Stimulated activated CD4-positive, alpha-beta T cell treated with anti-CD3 and anti-CD28 coated beads, Interleukin-4, amount 100 ng/mL, for 1 hour (primary cell): Measurements from ENCODE around the gene GRK2.
"Not testable (repeated sequence)": the region's sequence is repeated elsewhere in the genome, so short reads cannot be mapped to it uniquely, and the experiment has no call there.

ENCODE experiments used
- DNase-seq: peaks from one replicate; pipeline ENCODE4 v3.0.0-alpha.2; 2020

GRK2 gene

GRCh38 chr11:67266449-67267187, at the start of gene GRK2:
Gene GRK2, plus strand, starts transcription at chr11:67266473. Its CDS starts 227 bp downstream, at chr11:67266700.
- DNase-seq = peak; percentile 54

DNA sequence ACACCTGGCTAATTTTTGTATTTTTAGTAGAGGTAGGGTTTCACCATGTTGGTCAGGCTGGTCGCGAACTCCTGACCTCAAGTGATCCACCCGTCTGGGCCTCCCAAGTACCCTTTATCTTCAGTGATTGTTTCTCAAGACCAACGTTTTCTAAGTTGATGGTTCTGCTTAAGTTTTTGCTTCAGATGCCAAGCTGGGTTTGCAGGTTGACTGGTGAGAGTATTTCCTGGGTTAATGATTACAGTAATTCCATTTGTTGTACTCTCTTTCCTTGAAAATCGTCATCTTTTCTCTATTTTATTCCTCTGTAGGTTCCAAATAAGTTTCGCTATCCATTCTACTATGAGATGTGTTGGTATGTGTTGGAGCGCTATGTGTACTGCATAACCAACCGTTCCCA, 38.5 kb upstream of the GRK2 start:
- no peak for DNase-seq

DNA sequence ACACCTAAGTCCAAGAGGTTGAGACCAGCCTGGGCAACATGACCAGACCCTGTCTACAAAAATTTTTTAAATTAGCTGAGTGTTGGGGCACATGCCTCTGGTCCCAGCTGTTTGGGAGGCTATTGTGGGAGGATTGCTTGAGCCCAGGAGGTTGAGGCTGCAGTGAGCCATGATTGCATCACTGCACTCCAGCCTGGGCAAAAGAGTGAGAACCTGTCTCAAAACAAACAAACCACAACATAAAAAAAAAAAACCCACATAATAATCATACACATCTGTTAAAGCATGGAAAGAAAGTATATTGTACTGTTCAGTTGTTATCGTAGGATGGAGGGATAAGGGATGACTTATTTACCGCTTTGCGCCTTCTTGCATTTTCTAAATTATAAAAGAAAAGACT, 35.9 kb upstream of the GRK2 start:
- no peak for DNase-seq

DNA sequence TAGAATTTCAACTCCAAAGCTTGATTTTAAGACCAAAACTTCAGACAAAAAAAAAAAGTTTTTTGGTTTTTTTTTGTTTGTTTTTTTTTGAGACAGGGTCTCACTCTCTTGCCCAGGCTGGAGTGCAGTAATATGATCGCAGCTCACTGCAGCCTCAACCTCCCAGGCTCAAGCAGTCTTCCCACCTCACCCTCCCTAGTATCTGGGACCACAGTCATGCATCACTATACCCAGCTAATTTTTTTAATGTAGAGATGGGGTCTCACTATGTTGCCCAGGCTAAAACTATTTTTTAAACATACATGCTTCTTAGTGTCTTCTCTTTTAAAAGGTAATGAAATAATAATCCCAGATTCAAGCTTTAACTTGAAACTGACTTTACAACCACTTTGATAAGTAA, 35.4 kb upstream of the GRK2 start:
- DNase-seq = no peak

GRCh38 chr11:67233584-67234190, 32.6 kb upstream of the GRK2 start:
- no peak for DNase-seq

GRCh38 chr11:67234571-67234970, 31.7 kb upstream of the GRK2 start:
- not testable (repeated sequence) for DNase-seq

- no peak for DNase-seq
Observed at GRCh38 chr11:67237574-67237973, 28.7 kb upstream of the GRK2 start.

DNA sequence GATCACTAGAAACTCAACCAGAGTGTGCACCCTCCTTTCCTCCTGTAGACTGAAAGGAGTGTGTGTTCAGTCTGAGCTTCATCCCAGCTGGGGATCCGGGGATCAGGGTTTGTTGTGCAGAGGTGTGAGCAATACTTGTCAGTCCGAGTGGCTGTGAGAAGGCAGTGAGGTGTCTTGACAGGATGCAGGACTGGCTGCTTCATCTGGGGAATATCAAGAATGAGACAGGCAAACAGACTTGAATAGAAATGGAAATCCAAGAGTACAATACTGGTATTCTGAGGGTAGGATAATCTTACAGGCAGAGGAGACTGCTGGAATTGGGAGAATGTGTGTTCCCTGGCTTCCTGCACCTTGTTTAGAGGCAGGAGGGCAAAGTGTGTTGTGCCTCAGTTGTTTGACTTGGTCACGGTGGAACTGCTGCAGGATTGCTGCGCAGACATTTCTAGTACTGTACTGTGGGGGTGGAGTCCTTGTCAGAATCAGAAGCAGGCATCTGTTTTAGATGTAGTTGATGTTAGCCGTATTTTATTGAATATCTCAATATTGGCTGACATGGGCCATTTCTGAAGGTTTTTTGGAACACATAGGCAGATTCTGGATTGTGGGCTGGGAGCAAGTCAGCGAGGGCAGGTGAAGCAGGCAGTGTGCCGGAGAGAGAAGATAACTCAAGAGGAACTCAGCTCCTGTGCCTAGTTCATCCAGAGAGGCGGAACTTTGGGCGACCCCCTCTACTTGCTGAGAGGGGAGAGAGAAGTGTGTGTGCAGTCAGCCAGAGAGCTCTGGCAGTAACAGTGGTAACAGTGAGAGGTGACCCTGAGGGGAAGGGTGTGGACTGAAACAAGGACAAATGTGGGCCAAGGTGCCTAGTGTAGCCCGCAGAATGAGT, 27.1 kb upstream of the GRK2 start:
- DNase-seq = no peak

DNA sequence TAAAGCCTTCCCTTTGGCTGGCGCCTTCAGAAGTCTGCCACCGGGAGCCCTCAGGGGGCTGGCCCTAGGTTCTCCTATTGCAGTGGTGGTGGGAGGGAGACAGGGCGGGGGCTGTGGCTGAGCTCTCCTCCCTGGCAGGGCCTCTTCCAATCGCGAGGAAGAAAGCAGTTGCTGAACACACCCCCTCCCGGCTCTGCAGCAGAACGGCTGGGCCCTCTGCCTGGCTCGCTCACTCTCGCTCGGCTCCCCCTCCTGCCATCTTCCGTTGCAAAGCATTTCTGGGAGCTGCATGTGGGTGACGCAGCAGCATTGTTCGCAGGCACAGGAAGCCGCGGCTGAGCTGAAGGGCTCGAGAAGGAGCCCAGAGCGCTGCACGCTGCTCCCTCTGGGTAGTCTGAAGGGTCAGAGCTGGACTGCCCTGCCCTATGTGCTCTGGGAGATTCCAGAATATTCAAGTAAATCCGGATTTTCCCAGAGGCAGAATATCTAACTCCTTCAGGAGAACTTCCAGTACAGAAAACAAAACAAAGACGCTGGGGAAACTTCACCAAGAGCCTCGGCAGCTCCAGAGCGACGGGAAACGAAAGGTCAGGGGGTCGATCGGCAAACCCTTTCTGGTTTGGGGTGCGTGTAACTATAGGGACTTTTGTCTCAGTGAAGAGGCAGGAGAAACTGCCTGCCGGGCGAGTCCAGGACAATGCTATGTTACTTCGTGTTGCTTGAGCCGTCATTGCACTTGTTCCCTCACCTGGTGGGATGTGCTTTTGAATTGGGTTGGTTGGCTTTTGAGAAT, 26.3 kb upstream of the GRK2 start:
- peak; percentile 94 for DNase-seq

- DNase-seq = peak; percentile 78
Observed at GRCh38 chr11:67240576-67241389, 25.5 kb upstream of the GRK2 start.

- no peak for DNase-seq
Observed at GRCh38 chr11:67242548-67242947, 23.7 kb upstream of the GRK2 start.

DNA sequence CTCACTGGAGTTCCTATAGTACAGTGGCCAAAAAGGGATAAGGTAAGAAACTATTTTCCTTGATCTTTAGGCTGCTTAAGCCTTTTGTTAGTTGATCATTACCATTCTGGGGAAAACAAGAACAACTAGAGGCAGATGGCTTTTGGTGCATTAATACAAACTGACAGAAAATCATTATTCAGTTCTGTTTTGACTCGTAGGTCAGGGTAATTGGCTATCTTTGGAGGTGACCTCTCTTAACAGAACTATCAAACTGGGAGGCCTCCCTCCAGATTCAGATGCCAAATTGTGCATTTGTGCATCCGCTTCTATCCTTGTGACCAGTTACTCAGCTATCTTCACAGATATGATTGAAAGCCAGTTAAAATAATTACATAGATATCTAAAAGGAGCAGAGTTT, 23.2 kb upstream of the GRK2 start:
- DNase-seq = no peak

DNA sequence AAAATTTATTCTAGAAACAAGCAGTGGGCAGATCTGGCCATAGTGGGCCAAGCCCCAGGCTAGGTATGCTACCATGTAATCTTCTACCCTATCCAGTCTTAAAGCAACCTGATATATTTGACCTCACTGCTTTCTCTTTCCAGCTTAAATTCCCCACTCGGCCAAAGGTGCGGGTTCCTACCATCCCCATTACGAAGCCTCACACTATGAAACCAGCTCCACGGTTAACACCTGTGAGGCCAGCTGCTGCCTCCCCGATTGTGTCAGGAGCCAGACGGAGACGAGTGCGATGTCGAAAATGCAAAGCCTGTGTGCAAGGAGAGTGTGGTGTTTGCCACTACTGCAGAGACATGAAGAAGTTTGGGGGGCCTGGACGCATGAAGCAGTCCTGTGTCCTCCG, 21.2 kb upstream of the GRK2 start:
- DNase-seq = no peak

- no peak for DNase-seq
Observed at GRCh38 chr11:67247946-67248550, 18.2 kb upstream of the GRK2 start.

- DNase-seq = no peak
Observed at GRCh38 chr11:67248653-67249052, 17.6 kb upstream of the GRK2 start.

GRCh38 chr11:67250059-67251043, 15.9 kb upstream of the GRK2 start:
- DNase-seq = no peak

- DNase-seq = no peak
Observed at GRCh38 chr11:67251841-67252240, 14.4 kb upstream of the GRK2 start.

DNA sequence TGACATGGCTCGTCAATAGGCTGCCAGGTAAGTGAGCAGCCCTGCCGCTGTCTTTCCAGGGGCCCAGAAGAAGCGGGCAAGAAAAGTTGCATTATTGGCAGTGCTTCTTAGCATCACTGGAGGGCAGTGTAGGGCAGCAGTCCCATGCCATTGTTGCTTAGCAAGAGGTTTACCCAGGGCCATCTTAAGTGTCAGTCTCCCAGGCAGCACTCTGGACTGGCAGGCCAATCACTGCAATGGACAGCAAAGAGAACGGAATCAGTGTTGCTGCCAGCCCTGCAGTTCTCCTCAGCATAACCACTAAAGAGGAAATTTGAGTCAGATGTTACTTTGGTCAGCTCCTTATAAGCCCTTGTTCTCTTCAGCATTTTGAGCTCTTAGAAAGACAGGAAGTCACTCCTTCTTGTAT, 13.4 kb upstream of the GRK2 start:
- DNase-seq = no peak

DNA sequence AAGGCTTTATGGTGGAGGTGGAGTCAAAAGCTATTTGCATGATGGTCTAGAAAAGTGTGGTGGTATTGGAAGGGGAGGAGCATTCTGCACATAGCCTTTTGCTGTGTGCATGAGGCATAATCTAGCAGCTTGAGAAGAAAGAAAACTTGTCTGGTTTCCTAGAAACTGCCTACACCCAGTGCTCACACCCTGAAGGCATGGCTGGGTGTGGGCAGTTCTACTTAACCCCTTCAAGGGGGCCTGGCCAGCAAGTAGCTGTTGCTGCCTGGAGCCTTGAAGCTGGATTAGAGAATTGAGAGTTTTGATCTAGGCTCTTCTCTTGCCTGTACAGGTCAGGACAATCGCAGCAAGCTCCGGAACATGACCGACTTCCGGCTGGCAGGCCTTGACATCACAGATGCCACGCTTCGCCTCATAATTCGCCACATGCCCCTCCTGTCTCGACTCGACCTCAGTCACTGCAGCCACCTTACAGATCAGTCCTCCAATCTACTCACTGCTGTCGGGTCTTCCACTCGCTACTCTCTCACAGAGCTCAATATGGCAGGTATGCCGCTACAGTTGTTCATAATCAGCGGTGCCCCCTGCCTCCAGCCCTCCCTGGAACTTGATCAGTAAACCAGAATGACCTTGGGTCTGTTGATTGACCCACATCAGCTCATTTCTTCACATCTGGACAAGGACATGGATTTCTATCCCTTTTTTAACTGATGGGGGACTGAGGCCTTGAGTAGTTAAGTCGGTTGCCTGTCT, 12.2 kb upstream of the GRK2 start:
- no peak for DNase-seq

GRCh38 chr11:67254798-67255197, 11.5 kb upstream of the GRK2 start:
- no peak for DNase-seq
